Measurements from ENCODE around the gene DAPL1.

The DAPL1 gene

GRCh38 chr2:158777077-158777476 lies 18.0 kb upstream of the DAPL1 start:
- no peak for DNase-seq (ENCODE audit: low read depth)

DNA sequence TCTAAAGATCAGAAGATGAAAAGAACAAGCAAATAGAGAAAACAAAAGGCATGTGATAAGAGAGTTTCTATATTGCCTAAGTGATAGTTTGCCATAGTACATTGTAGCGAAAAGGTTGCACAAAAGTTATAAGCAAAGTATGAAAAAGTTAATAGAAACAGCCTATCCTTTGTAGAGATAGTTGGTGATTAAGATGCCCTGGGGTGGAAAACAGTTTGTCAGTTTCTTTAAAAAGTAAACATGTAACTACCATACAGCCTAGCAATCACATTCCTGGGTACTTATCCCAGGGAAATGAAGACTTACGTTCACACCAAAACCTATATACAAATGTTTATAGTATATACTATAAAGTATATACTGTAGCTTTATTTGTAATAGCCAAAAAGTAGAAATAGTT lies 16.9 kb upstream of the DAPL1 start:
- no peak for DNase-seq (ENCODE audit: low read depth)

DNA sequence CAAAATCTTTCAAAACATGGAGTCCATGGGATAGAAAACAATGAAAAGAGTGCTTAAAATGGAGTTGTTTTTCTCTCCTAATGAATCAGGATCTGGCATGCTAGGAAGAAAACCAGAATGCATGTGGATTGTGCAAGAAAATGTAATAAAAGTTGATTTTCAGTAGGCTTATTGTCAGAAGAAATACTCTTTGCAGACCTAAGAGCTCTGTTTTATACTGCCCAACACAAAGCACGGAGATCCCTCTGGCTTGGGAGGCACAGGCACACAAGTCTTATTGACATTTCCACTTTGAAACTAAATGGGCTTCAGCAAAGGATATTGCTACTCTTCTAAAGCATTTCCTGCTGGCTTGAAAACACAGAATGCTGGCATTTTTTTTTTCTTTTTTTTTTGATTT lies 15.5 kb upstream of the DAPL1 start:
- DNase-seq (ENCODE audit: low read depth) = no peak

DNA sequence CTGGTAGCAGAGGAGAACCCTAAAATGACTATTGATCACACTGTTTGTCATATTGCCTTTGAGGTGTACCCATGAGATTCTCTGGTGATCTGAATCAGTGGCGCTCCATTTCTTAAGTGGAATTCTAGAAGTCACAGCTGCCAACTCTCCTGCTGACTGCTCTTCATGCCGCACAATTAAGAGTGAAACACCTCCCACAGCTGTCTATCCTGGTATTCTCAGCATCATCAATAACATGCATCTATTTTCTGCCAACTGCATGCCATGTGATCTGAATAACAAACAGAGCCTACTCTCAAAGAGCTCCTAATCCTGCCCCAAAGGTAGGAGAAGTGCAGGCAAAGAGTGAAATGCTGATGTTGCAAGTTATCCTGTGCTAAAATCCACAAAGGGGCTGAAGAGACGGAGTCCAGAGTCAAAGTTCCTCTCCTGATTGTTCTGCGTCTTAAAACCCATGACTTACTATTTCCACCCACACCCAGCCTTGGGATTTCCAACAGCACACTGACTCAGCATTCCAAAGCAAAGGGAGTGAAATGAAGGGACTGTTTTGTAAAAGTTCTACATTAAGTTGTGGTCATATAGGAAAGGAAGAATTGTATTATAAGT lies 13.7 kb upstream of the DAPL1 start:
- DNase-seq (ENCODE audit: low read depth) = no peak

DNA sequence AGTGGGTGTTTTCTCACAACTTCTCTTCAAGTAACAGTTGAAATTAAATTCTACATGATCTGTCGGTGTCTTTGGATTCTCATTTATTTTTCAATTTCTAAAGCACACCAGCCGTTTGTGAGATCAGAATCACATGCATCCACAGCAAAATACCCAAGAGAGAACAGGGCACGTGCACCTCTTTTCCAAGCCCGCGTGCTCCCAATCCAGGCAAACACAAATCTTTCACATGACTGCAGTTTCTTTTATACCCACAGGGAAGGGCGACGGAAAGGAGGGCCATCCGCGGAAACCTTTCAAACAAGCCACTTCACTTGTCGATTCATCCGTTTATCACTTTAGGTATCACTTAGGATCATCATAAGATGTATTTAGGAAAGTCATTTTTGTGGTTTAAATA lies 13.0 kb upstream of the DAPL1 start:
- DNase-seq (ENCODE audit: low read depth) = no peak

DNA sequence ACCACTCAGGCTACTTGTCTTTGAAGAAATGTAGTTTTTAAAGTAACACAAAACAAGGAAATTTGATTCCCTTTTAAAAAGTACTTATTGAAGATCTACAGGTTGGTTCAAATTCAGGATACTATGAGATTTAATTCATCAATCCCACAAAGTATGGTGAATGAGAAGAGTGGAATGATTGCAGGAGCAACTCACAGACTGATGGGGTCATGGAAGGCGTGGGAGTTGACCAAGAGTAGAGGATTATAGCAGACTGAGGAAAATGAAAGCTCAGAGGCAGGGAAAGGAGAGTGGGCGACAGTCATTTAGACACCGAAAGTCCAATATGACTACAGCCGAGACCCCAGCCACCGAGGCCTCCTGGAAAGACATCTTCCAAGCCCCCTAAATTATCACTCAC lies 12.5 kb upstream of the DAPL1 start:
- DNase-seq (ENCODE audit: low read depth) = no peak

- no peak for DNase-seq (ENCODE audit: low read depth)
These were observed 11.2 kb upstream of the DAPL1 start for GRCh38 chr2:158783923-158784322.

DNA sequence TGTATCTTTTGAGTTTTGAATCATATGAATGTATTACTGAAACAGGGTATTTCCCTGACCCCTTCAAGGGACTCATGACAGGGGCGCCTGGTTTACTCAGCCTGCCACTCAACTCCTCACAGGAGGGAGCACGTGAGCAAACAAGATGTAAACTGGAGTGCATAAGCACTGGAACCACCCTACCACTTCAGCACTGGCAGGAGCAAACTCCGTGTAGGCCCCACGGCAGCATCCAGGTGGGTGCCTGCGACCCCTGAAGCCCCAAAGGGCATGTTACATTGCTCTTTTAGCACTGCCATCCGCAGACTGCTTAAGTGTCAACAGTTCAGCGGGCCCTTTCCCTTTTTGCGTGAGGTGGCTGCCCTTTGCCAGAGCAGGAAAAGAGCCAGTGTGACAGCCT lies 8.2 kb upstream of the DAPL1 start:
- no peak for DNase-seq (ENCODE audit: low read depth)

DNA sequence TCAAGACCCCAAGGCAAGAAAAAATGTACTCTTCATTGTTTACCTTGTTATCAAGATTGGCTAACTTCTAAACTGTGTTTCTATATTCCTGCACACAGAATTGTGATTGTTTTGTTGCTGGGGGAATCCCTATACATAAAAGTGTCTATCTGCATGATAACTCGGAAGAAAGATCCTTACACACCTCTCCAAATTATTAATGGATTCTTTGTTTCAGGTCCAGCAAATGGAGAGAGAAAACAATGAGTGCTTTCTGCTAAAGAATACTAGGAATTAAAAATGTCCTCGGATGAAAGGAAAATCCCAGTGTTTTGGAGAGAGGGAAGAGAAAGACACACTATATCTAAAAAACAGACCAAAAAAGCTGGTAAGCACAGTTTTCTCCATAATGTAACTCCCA lies 6.2 kb upstream of the DAPL1 start:
- DNase-seq (ENCODE audit: low read depth) = no peak

DNA sequence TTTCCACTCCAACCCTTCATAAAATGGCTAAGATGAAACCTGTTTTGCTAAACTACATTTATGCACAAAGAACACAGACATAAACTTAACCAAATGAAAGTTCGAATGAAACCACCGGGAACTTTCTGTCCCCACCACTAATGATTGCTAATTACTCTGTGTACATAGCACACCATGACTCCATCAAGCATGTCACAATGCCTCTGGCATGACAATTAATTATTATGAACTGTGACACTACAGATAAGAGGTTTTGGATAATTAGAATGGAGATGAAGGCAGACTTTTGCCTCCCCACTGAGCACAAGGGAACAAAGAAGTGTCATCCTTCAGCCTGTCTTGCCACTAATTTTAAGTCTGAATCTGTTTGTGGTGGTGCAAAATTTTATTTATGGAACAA lies 1.5 kb downstream of the DAPL1 start:
- no peak for DNase-seq (ENCODE audit: low read depth)

GRCh38 chr2:158797963-158798700 lies 3.0 kb downstream of the DAPL1 start:
- no peak for DNase-seq (ENCODE audit: low read depth)

DNA sequence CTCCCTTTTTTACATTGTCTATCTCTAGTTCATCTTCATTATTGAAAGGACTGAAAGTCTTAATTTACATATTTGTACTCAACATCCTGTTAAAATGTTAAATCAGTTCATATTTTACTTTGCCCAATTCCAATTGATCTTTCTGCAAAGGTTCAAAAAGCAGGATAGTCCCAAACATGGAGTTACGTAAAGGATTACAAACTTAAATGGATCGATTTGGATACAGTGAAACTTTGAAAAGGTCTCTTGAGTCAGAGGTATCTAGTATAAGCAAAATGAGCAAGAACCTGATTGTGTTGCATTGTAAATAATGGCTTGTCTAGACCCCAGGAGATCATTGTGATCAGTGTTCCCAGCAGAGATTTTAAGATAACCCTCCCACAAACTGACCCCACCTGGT lies 4.1 kb downstream of the DAPL1 start:
- no peak for DNase-seq (ENCODE audit: low read depth)

- DNase-seq (ENCODE audit: low read depth) = no peak
These were observed 8.4 kb downstream of the DAPL1 start for GRCh38 chr2:158803506-158803905.

GRCh38 chr2:158805255-158805654 lies 10.1 kb downstream of the DAPL1 start:
- no peak for DNase-seq (ENCODE audit: low read depth)

DNA sequence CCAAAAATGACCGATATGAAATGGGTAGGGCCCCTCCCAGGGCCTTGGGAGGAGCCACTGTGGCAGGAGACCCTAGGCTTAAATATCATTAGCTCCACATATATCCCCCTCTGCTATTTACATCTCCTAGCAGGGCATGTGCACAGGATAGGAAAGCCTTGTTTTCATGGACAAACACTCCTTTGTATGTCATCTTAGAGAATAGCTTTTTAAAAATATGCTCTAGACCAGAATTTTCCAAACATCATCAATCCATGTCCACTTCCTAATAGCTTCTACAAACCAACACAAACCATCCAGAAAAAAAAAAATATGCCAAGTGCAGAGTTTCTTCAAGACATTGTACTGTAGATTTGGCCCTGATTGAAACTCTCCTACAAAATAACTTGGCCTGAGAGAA lies 10.8 kb downstream of the DAPL1 start:
- DNase-seq (ENCODE audit: low read depth) = no peak

GRCh38 chr2:158806941-158807340 lies 11.8 kb downstream of the DAPL1 start:
- DNase-seq (ENCODE audit: low read depth) = no peak

DNA sequence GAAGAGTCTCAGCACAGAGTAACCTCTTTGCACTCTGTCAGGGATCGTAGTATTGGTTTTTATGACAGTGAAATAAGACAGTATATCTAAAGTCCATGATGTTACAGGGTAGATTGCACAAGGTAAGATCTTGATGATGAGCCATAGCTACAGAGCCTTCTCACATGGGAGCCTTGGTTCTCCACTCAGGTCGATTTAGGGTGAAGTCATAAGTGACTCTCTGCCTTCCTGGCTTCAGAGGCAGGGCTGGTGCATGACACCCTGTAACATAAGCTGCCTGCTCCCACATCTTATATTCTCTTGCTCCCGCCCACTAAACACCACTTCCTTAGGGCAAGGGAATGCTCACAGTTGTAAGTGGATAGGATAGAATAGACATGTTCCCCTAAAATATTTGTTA lies 13.3 kb downstream of the DAPL1 start:
- DNase-seq (ENCODE audit: low read depth) = no peak

- no peak for DNase-seq (ENCODE audit: low read depth)
These were observed 14.7 kb downstream of the DAPL1 start for GRCh38 chr2:158809816-158810215.

DNA sequence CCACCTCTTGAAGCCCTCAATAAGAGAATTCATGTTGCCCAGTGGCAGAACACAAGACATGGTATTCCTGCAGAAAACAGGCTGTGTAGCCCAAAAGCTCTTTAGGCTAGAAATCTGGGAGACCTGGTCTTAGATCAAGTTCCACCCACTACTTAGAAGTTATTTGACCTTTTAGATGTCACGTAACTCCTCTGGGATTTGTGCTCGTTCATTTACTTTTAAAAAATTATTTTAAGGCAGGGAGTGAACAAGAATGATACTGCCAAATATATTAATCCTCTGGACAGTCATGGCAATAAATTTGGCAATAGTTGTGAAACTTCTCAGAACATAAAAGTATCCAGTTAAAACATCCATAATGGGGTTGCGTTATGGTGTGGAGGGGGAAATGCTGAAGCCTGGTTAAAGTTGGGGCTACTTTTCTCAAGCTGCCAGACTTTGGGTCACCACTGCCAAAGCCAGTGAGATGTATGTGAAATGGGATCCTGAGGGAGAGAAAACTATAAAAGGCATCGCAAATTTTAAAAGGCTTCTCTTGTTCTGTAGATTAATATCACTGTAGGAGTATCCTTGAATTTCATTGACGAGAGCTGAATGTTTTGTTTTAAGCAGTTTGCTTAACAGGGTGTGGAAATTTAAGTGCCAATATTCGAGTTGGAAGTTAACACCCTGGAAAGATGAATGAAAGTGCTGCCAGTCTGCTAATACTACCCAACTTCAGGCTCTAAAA lies 15.8 kb downstream of the DAPL1 start:
- no peak for DNase-seq (ENCODE audit: low read depth)

DNA sequence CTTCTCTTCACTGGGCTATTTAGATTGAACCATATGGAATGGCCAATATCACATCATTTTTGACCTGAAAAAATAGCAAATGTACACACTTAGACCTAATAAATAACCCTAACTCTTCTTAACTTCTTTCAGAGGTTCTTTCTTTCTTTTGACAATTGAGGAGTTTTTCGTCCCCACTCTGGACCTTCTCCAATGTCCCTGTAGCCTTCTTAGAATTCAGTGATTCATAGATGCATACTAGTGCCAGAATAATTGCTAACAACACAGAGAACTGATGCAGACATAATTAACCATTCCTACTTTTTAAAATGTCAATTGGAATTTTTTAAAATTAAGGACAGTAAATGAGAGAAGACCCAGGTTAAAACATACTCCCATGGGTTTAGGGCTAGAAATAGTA lies 20.0 kb downstream of the DAPL1 start:
- no peak for DNase-seq (ENCODE audit: low read depth)

GRCh38 chr2:158815658-158816057 lies 20.5 kb downstream of the DAPL1 start:
- no peak for DNase-seq (ENCODE audit: low read depth)

DNA sequence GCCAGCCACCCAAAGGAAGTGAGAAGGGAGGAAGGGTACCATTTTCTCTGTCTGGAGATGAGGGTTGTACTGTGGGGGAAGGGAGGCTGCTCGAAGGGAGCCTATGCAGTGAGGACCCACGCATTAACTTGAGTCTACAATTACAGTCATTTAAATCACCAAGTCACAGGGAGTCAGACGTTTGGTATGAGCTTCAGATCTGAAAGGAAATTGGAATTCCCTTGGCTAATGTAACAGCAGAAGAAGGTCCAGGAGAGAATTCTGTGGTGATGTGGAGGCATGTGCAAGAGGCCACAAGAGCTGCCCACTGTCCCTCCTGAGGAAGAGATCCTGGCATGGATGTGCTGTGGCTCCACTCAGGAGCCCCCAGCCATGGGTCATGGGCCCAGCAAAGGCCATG lies 22.5 kb downstream of the DAPL1 start:
- no peak for DNase-seq (ENCODE audit: low read depth)

DNA sequence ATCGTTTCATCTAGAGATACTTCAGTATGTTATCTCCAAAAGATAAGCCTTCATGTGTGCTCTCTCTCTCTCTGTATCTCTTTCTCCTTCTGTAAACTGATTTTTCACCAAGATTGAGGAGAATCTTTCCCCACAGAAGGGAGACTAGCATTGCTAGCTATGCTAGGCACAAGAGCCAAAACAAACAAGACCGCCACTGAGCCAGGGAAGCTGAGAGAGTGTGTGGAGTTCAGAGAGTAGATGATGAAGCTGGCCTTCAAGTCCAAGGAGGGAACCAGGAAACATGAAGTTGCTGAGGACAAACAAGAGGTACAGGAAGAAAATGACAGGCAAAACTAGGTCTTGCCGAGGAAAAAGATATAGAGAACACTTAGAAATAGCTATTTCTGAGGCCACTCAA lies 23.4 kb downstream of the DAPL1 start:
- DNase-seq (ENCODE audit: low read depth) = no peak

- no peak for DNase-seq (ENCODE audit: low read depth)
These were observed 27.1 kb downstream of the DAPL1 start for GRCh38 chr2:158822193-158822592.

All from stimulated activated CD8-positive, alpha-beta memory T cell treated with anti-CD3 and anti-CD28 coated beads, Interleukin-15, amount 100 ng/mL, for 1 hour (primary cell).